Kidney (tissue), 14 donors: ENCODE measurements around the gene MORN4. TPM values are rescaled to one million over a fixed set of nuclear protein-coding genes. Genes with fewer than 3 reads are reported as not detected.
"Not testable (repeated sequence)": the region's sequence is repeated elsewhere in the genome, so short reads cannot be mapped to it uniquely, and the experiment has no call there.

ENCODE experiments used
- DNase-seq, 5 donors: peaks; one replicate each; pipeline ENCODE4 v3.0.0-alpha.2; 2013 to 2020
- FAIRE-seq: peaks from 2 replicates; lab custom pipeline; 2012; peaks lifted over from hg19 to GRCh38; lab: Jason Lieb, UNC
- H3K27ac ChIP-seq, 2 donors: one replicate each; pipeline ENCODE4 v1.7.0; 2013; ENCODE audit warnings: low read depth in 2 of 2, low read length in 2 of 2, inconsistent platforms in 1 of 2
- H3K27me3 ChIP-seq: one replicate; pipeline ENCODE4 v1.7.1; 2013; ENCODE audit warnings: low read length, inconsistent platforms; ENCODE audit not compliant: control insufficient read depth, insufficient read depth
- H3K36me3 ChIP-seq, 3 donors: one replicate each; pipeline versions ENCODE4 v1.7.0 to v1.7.1; 2013; ENCODE audit warnings: low read length in 3 of 3, control low read depth in 1 of 3, inconsistent platforms in 1 of 3; ENCODE audit not compliant: insufficient read depth in 3 of 3, control insufficient read depth in 2 of 3
- H3K4me1 ChIP-seq, 3 donors: one replicate each; pipeline versions ENCODE4 v1.7.0 to v1.7.1; 2013; ENCODE audit warnings: low read length in 3 of 3, inconsistent platforms in 1 of 3, low read depth in 1 of 3; ENCODE audit not compliant: control insufficient read depth in 2 of 3, insufficient read depth in 2 of 3
- H3K4me3 ChIP-seq, 3 donors: one replicate each; pipeline versions ENCODE4 v1.7.0 to v1.8.1; 2013; ENCODE audit warnings: low read length in 3 of 3, control low read depth in 1 of 3, inconsistent platforms in 1 of 3
- H3K9ac ChIP-seq, 3 donors: one replicate each; pipeline versions ENCODE4 v1.7.0 to v1.7.1; 2013; ENCODE audit warnings: low read length in 3 of 3, control low read depth in 1 of 3, inconsistent platforms in 1 of 3
- H3K9me3 ChIP-seq, 3 donors: one replicate each; pipeline versions ENCODE4 v1.7.0 to v1.7.1; 2013; ENCODE audit warnings: low read length in 3 of 3, control low read depth in 1 of 3, inconsistent platforms in 1 of 3; ENCODE audit not compliant: control insufficient read depth in 2 of 3, insufficient read depth in 1 of 3
- CTCF ChIP-seq: IDR thresholded peaks from 3 replicates; pipeline ENCODE4 v1.5.1; 2012; ENCODE audit warnings: mild to moderate bottlenecking, moderate library complexity, borderline replicate concordance; ENCODE audit not compliant: insufficient read depth; ENCODE audit errors: extremely low read depth
- intact Hi-C: fragments of 100-400 bp; cut with DNase I; formaldehyde crosslinking; loops from one replicate; pipeline ENCODE4 v1.11.1; 2022
- polyA plus RNA-seq: library from polyadenylated mRNA; stranded (reverse); fragments of 350-450 nt; fragmentation: Illumina TruSeq; extraction: RNeasy Lipid Tissue Mini Kit (QIAGEN cat#74804); gene quantifications from one replicate; pipeline ENCODE4 v1.2.3, GENCODE V29; 2014; ENCODE audit warnings: low read depth, low replicate concordance; ENCODE audit not compliant: insufficient read depth
- total RNA-seq: library from RNA; stranded (reverse); fragmentation: NEBNext Ultra II Directional; extraction: Animal tissue kit (Norgen Biotek cat#: 25700); gene quantifications from one replicate; pipeline ENCODE4 v1.2.1, GENCODE V29; 2021
- donor health status: control.
- donor health status: control.
- donor health status: control.
- donor health status: control.
- donor health status: control.
- donor health status: DM: yes; HTN: yes; CAD: no.
- donor health status: Normal renal cell carcinoma (clear cell type).

MORN4 gene
- total and polyA plus RNA-seq, 2 donors from 2014 or later = 9.1 to 21.2 TPM

- Histone ChIP-seq H3K27ac (no peak overlapping the region), H3K9ac (no peak overlapping the region), H3K4me3 (no peak overlapping the region), H3K9me3 (no peaks in the 10 kb centered on the region), H3K36me3 (peaks cover 10 to 22% (median 13%) of the 10 kb centered on the region in 3 donors), H3K27me3 (no peaks in the 10 kb centered on the region), H3K4me1 (no peaks in the 10 kb centered on the region)
- FAIRE-seq = no peak
- intact Hi-C loops = no loop called here
- no peak for DNase-seq
- TF ChIP-seq CTCF = no peak
These were observed 26.3 kb upstream of the MORN4 start for GRCh38 chr10:97659589-97659988.

- Histone ChIP-seq H3K4me1 (no peaks in the 10 kb centered on the region), H3K4me3 (no peak overlapping the region), H3K9ac (no peak overlapping the region), H3K27me3 (no peaks in the 10 kb centered on the region), H3K9me3 (no peaks in the 10 kb centered on the region), H3K27ac (no peak overlapping the region), H3K36me3 (peaks cover 6 to 21% (median 15%) of the 10 kb centered on the region in 3 donors)
- no peak for TF ChIP-seq CTCF
- FAIRE-seq (no peak), DNase-seq (no peak)
- intact Hi-C loops = no loop called here
These were observed 23.5 kb upstream of the MORN4 start for GRCh38 chr10:97656777-97657176.

- H3K27me3 ChIP-seq = no peaks in the 10 kb centered on the region
- no peak for FAIRE-seq
- no peak overlapping the region for H3K27ac ChIP-seq
- no peaks in the 10 kb centered on the region for H3K9me3 ChIP-seq
- DNase-seq = no peak
- no peak for TF ChIP-seq CTCF
- H3K36me3 ChIP-seq = peaks cover 6 to 27% (median 16%) of the 10 kb centered on the region in 3 donors
- H3K4me1 ChIP-seq = peaks cover 0 to 5% (median 2%) of the 10 kb centered on the region in 3 donors
- no peak overlapping the region for H3K9ac ChIP-seq
- H3K4me3 ChIP-seq = no peak overlapping the region
- intact Hi-C loops = no loop called here
These were observed 18.5 kb upstream of the MORN4 start for GRCh38 chr10:97651773-97652172.

GRCh38 chr10:97650726-97651125 is 17.4 kb upstream of the MORN4 start:
- H3K36me3 ChIP-seq = peaks cover 3 to 16% (median 14%) of the 10 kb centered on the region in 3 donors
- TF ChIP-seq CTCF = no peak
- H3K9ac ChIP-seq = no peak overlapping the region
- no peaks in the 10 kb centered on the region for H3K9me3 ChIP-seq
- no peaks in the 10 kb centered on the region for H3K27me3 ChIP-seq
- peaks cover 0 to 5% (median 2%) of the 10 kb centered on the region in 3 donors for H3K4me1 ChIP-seq
- DNase-seq = no peak
- no peak for FAIRE-seq
- intact Hi-C loops = no loop called here
- no peak overlapping the region for H3K27ac ChIP-seq
- no peak overlapping the region for H3K4me3 ChIP-seq

- H3K4me1 ChIP-seq, DNase-seq, H3K9ac ChIP-seq, H3K4me3 ChIP-seq, intact Hi-C loops, FAIRE-seq, H3K27me3 ChIP-seq, H3K9me3 ChIP-seq: not testable (repeated sequence)
- Histone ChIP-seq H3K27ac (peak overlapping the region in 1 of 2 donors; percentile 41), H3K36me3 (peaks cover 3 to 21% (median 18%) of the 10 kb centered on the region in 3 donors)
These were observed 16.1 kb upstream of the MORN4 start for GRCh38 chr10:97649405-97649750.
